HL-60 (cell line): ENCODE measurements around the gene TCL1B.

Experiments
- CTCF ChIP-seq: IDR thresholded peaks from one replicate; pipeline ENCODE4 v1.5.1; 2011; ENCODE audit warnings: low read length, control low read depth, inconsistent platforms; ENCODE audit not compliant: insufficient read depth
- POLR2AphosphoS5 ChIP-seq: IDR thresholded peaks from 2 replicates; pipeline ENCODE4 v1.6.1; 2012; ENCODE audit warnings: low read depth
- REST ChIP-seq: IDR thresholded peaks from 2 replicates; pipeline ENCODE4 v1.6.1; 2012; ENCODE audit warnings: low read depth; ENCODE audit not compliant: insufficient replicate concordance

GRCh38 chr14:95700221-95700976 lies 14.2 kb downstream of the TCL1B start:
- TF ChIP-seq REST (no peak), CTCF (no peak), POLR2AphosphoS5 (no peak)
